Measurements from ENCODE around the gene CCNK. TPM values are rescaled to one million over a fixed set of nuclear protein-coding genes. Genes with fewer than 3 reads are reported as not detected.

CCNK gene
- total RNA-seq, 1 experiment from 2014 or later: 80.1 TPM

- H3K27ac Mint-ChIP-seq: peak overlapping the region in 2 of 3 experiments; percentile 10 to 43; a peak in 4 of 7 replicates
- no peak overlapping the region for H3K56ac ChIP-seq (ENCODE audit: insufficient read length, low read depth, low read length)
- H4K20me1 ChIP-seq (ENCODE audit: control insufficient read depth, insufficient read depth, insufficient read length): peaks cover 2% of the 10 kb centered on the region
- no peak overlapping the region for H3K4ac ChIP-seq (ENCODE audit: low read depth, low read length)
- H2AK5ac ChIP-seq (ENCODE audit: insufficient read length, low read length): no peak overlapping the region
- H3T11ph ChIP-seq (ENCODE audit: low read length): no peak overlapping the region
- WGBS (ENCODE audit: extremely low coverage, insufficient read length, low lambda C conversion rate): no CpG with 5 or more reads among the region's 18 CpGs
- H2AFZ ChIP-seq (ENCODE audit: low read length): no peak overlapping the region
- H4K5ac ChIP-seq (ENCODE audit: insufficient read length, low read depth, low read length): no peak overlapping the region
- H3K27me3 Mint-ChIP-seq (ENCODE audit: low read depth): no peaks in the 10 kb centered on the region
- no peak overlapping the region for H3K27ac ChIP-seq (ENCODE audit: insufficient read length, low read depth, low read length)
- no peaks in the 10 kb centered on the region for H3K23me2 ChIP-seq (ENCODE audit: insufficient read length, low read depth, low read length, poor library complexity, severe bottlenecking)
- no peaks in the 10 kb centered on the region for H3K9me3 ChIP-seq (ENCODE audit: control insufficient read depth, low read depth, low read length)
- no peak overlapping the region for H3K4me2 ChIP-seq (ENCODE audit: insufficient read depth, insufficient read length, low read length)
- H3K23ac ChIP-seq (ENCODE audit: insufficient read length, low read depth, low read length): no peak overlapping the region
- no peak overlapping the region for H4K8ac ChIP-seq (replicated peaks; ENCODE audit: insufficient read length, low read depth, low read length)
- no peaks in the 10 kb centered on the region for H3K9me3 Mint-ChIP-seq
- peaks cover 59 to 68% of the 10 kb centered on the region in 2 experiments for H3K4me1 Mint-ChIP-seq
- no peak for DNase-seq
- no peak overlapping the region for H2BK5ac ChIP-seq (ENCODE audit: insufficient read length, low read length)
- H2BK20ac ChIP-seq (ENCODE audit: low read depth, low read length, poor library complexity, severe bottlenecking): no peak overlapping the region
- H3K4me1 ChIP-seq (ENCODE audit: insufficient read depth, low read length): no peaks in the 10 kb centered on the region; the same call in 1 of the 2 replicates
- H3K4me3 Mint-ChIP-seq: no peak overlapping the region
- no peak overlapping the region for H2BK120ac ChIP-seq (ENCODE audit: low read depth, low read length, poor library complexity, severe bottlenecking)
- H3K18ac ChIP-seq (ENCODE audit: insufficient read length, low read depth, low read length): no peak overlapping the region
- no peak overlapping the region for H3K9ac ChIP-seq (ENCODE audit: extremely low read depth, insufficient read length, low read length)
- no peak overlapping the region for H4K91ac ChIP-seq (ENCODE audit: insufficient read length, low read depth, low read length)
- TF ChIP-seq CTCF (conservative IDR thresholded peaks at IDR 0.05): no peak
- H3K36me3 Mint-ChIP-seq (ENCODE audit: insufficient read depth in 1 of 3, low read depth in 3 of 3): no peaks in the 10 kb centered on the region
- no peaks in the 10 kb centered on the region for H3K79me1 ChIP-seq (ENCODE audit: insufficient read depth, low read depth, low read length, poor library complexity, severe bottlenecking)
- no peak overlapping the region for H2BK15ac ChIP-seq (ENCODE audit: low read depth, low read length)
- no peak overlapping the region for H2BK12ac ChIP-seq (ENCODE audit: insufficient read length, low read depth, low read length)
- H3K27me3 ChIP-seq (ENCODE audit: insufficient read depth, low read length): 0 out of 2 replicates have a peak, but pooled peaks cover 2% of the 10 kb centered on the region
- no peak overlapping the region; the same call in 1 of the 2 replicates for H3K14ac ChIP-seq (ENCODE audit: insufficient read depth, low read length)
- no peaks in the 10 kb centered on the region; the same call in 1 of the 2 replicates for H3K79me2 ChIP-seq (ENCODE audit: insufficient read depth, low read length)
These were observed 67.0 kb downstream of the CCNK start for GRCh38 chr14:99548255-99548654.
